IMR-90 (cell line): ENCODE results near the gene MRPL4. TPM values are rescaled to one million over a fixed set of nuclear protein-coding genes. Genes with fewer than 3 reads are reported as not detected.

ENCODE experiments used
- ATAC-seq: fragments of 200-7000 bp; cut with Tn5 transposase; 2 replicates; pipeline ENCODE4 v1.9.1; 2020; ENCODE audit warnings: low read depth, mild to moderate bottlenecking, moderate library complexity
- BruUV-seq: library from RNA; stranded (reverse); fragments of 400-500 nt; replicated peaks from 2 replicates; lab custom pipeline; 2021; lab: Mats Ljungman, UMichigan
- CTCF ChIA-PET: fragments of 300-600 bp; formaldehyde crosslinking; extraction: SDS; loops from one replicate; lab custom pipeline; 2021; ENCODE audit warnings: antibody characterized with exemption; lab: Yijun Ruan, JAX
- POLR2A ChIA-PET: fragments of 300-600 bp; sonication (Branson Sonifier 250); formaldehyde crosslinking; loops from one replicate; lab custom pipeline; 2022; ENCODE audit warnings: antibody characterized with exemption; ENCODE audit not compliant: unreplicated experiment; lab: Charles Lee
- DNase-seq: peaks from one replicate; pipeline ENCODE4 v3.0.0; 2013
- H2AFZ ChIP-seq: replicated peaks from 2 replicates; pipeline ENCODE3; 2013; ENCODE audit warnings: low read length, mild to moderate bottlenecking; ENCODE audit not compliant: poor library complexity
- H2AK5ac ChIP-seq: 2 replicates; pipeline ENCODE4 v1.6.1; 2013; ENCODE audit warnings: low read depth, low read length, inconsistent platforms
- H2AK9ac ChIP-seq: replicated peaks from 2 replicates; pipeline ENCODE3; 2013; ENCODE audit warnings: mild to moderate bottlenecking, low read depth, low read length, moderate library complexity; ENCODE audit not compliant: poor library complexity
- H2BK120ac ChIP-seq: 2 replicates; pipeline ENCODE4 v1.6.1; 2013; ENCODE audit warnings: low read depth, low read length, inconsistent platforms
- H2BK15ac ChIP-seq: 3 replicates; pipeline ENCODE4 v1.6.1; 2013; ENCODE audit warnings: low read depth, low read length, inconsistent platforms
- H2BK20ac ChIP-seq: 2 replicates; pipeline ENCODE4 v1.6.1; 2013; ENCODE audit warnings: low read depth, mild to moderate bottlenecking, inconsistent platforms, low read length, moderate library complexity
- H2BK5ac ChIP-seq: 2 replicates; pipeline ENCODE4 v1.6.1; 2013; ENCODE audit warnings: mild to moderate bottlenecking, low read depth, low read length, inconsistent platforms; ENCODE audit not compliant: poor library complexity, severe bottlenecking
- H3K14ac ChIP-seq: replicated peaks from 2 replicates; pipeline ENCODE4 v1.6.1; 2013; ENCODE audit warnings: low read depth, low read length, inconsistent platforms
- H3K18ac ChIP-seq: 2 replicates; pipeline ENCODE4 v1.6.1; 2013; ENCODE audit warnings: low read depth, low read length, control low read depth
- H3K23ac ChIP-seq: 2 replicates; pipeline ENCODE4 v1.6.1; 2013; ENCODE audit warnings: low read depth, low read length, inconsistent platforms
- H3K27ac ChIP-seq: 2 replicates; pipeline ENCODE4 v1.5.1; 2013; ENCODE audit warnings: mild to moderate bottlenecking, control low read depth, low read length; ENCODE audit not compliant: insufficient read depth
- H3K27me3 ChIP-seq: 2 replicates; pipeline ENCODE4 v1.6.1; 2013; ENCODE audit warnings: low read length; ENCODE audit not compliant: control insufficient read depth, insufficient read depth
- H3K36me3 ChIP-seq: 2 replicates; pipeline ENCODE4 v1.6.1; 2013; ENCODE audit warnings: low read length, mixed read lengths; ENCODE audit not compliant: control insufficient read depth, insufficient read depth
- H3K4ac ChIP-seq: 2 replicates; pipeline ENCODE4 v1.6.1; 2013; ENCODE audit warnings: low read depth, low read length, inconsistent platforms
- H3K4me1 ChIP-seq: 2 replicates; pipeline ENCODE4 v1.6.1; 2013; ENCODE audit warnings: low read length, mixed read lengths; ENCODE audit not compliant: control insufficient read depth, insufficient read depth
- H3K4me2 ChIP-seq: 2 replicates; pipeline ENCODE4 v1.6.1; 2013; ENCODE audit warnings: low read depth, mild to moderate bottlenecking, control low read depth, low read length, moderate library complexity
- H3K4me3 ChIP-seq: 2 replicates; pipeline ENCODE4 v1.5.1; 2013; ENCODE audit warnings: low read depth, mild to moderate bottlenecking, control low read depth, low read length, moderate library complexity; ENCODE audit not compliant: insufficient read depth
- H3K56ac ChIP-seq: 2 replicates; pipeline ENCODE4 v1.6.1; 2013; ENCODE audit warnings: low read length, inconsistent platforms; ENCODE audit not compliant: insufficient read depth; ENCODE audit errors: extremely low read depth
- H3K79me1 ChIP-seq, 2 experiments: 2 replicates each; pipeline ENCODE4 v1.6.1; 2013; ENCODE audit warnings: low read length in 2 of 2, inconsistent platforms in 1 of 2, low read depth in 1 of 2
- H3K9ac ChIP-seq: 2 replicates; pipeline ENCODE4 v1.6.1; 2013; ENCODE audit warnings: low read depth, low read length, control low read depth
- H3K9me1 ChIP-seq: 2 replicates; pipeline ENCODE4 v1.6.1; 2013; ENCODE audit warnings: low read length, inconsistent platforms; ENCODE audit not compliant: insufficient read depth
- H3K9me3 ChIP-seq: 2 replicates; pipeline ENCODE4 v1.6.1; 2013; ENCODE audit warnings: low read length; ENCODE audit not compliant: control insufficient read depth, insufficient read depth
- H4K20me1 ChIP-seq: 2 replicates; pipeline ENCODE4 v1.6.1; 2013; ENCODE audit warnings: low read length, inconsistent platforms; ENCODE audit not compliant: insufficient read depth
- H4K5ac ChIP-seq: 2 replicates; pipeline ENCODE4 v1.6.1; 2013; ENCODE audit warnings: mild to moderate bottlenecking, low read depth, low read length, control low read depth
- H4K8ac ChIP-seq, 2 experiments: 2 replicates each; pipeline ENCODE4 v1.6.1; 2013; ENCODE audit warnings: low read depth in 2 of 2, low read length in 2 of 2, control low read depth in 1 of 2, inconsistent platforms in 1 of 2
- H4K91ac ChIP-seq: 2 replicates; pipeline ENCODE4 v1.6.1; 2013; ENCODE audit warnings: low read depth, low read length, inconsistent platforms; ENCODE audit not compliant: insufficient read depth
- BHLHE40 ChIP-seq: fragments of 150-350 bp; IDR thresholded peaks from 2 replicates; pipeline ENCODE4 v1.6.1; 2016; ENCODE audit warnings: mild to moderate bottlenecking, low read depth, low read length
- CHD1 ChIP-seq: IDR thresholded peaks from 2 replicates; pipeline ENCODE4 v1.6.1; 2012; ENCODE audit warnings: low read depth, low read length, improper control_type of control experiment
- POLR2A ChIP-seq: IDR thresholded peaks from 2 replicates; pipeline ENCODE4 v1.6.1; 2012; ENCODE audit warnings: mild to moderate bottlenecking, low read depth, low read length
- RFX5 ChIP-seq: IDR thresholded peaks from 2 replicates; pipeline ENCODE4 v1.8.0; 2012; ENCODE audit warnings: low read depth, mild to moderate bottlenecking, low read length, moderate library complexity
- SMC3 ChIP-seq: fragments of 150-350 bp; IDR thresholded peaks from 2 replicates; pipeline ENCODE4 v1.6.1; 2016; ENCODE audit warnings: low read depth, mild to moderate bottlenecking, antibody characterized with exemption, low read length, moderate library complexity
- WGBS, 2 experiments: methylation state at CpG; one replicate each; pipeline versions ENCODE4 v1.1.5 to v1.1.7; 2013; ENCODE audit warnings: missing lambda C conversion rate in 2 of 2; ENCODE audit not compliant: insufficient read length in 1 of 2; ENCODE audit errors: extremely low coverage in 2 of 2; 5-methylcytosine and 5-hydroxymethylcytosine counted together
- dilution Hi-C: fragments of 300-500 bp; cut with HindIII; formaldehyde crosslinking; loops from one replicate; pipeline ENCODE4 v1.14.3; 2018; ENCODE audit warnings: low sequenced_read_pairs; ENCODE audit not compliant: unreplicated experiment
- in situ Hi-C: fragments of 300-500 bp; cut with MboI; formaldehyde crosslinking; loops from 3 replicates; pipeline ENCODE4 v1.14.3; 2019; ENCODE audit warnings: low sequenced_read_pairs, inconsistent platforms, mixed read lengths
- intact Hi-C: fragments of 100-400 bp; cut with micrococcal nuclease; formaldehyde crosslinking; loops from 2 replicates; pipeline ENCODE4 v1.10.0; 2022
- polyA plus RNA-seq, 3 experiments: library from polyadenylated mRNA; depleted of rRNA; stranded (reverse); fragments of >200 nt; gene quantifications; 2 replicates each; pipeline ENCODE4 v1.2.3, GENCODE V29; 2012; ENCODE audit warnings: low replicate concordance in 1 of 3
- total RNA-seq: library from RNA; depleted of rRNA; stranded (reverse); fragments of >200 nt; gene quantifications from 2 replicates; pipeline ENCODE4 v1.2.3, GENCODE V29; 2012

The MRPL4 gene
- total and polyA plus RNA-seq, 2 of the 4 experiments (the other 2 are of a cell fraction): 32.8 to 108 TPM

GRCh38 chr19:10284960-10285278 is 32.9 kb downstream of the MRPL4 start:
- Histone ChIP-seq H2AK9ac (peak overlapping the region; percentile 71), H4K8ac (no peak overlapping the region), H3K4me2 (no peak overlapping the region), H4K20me1 (no peaks in the 10 kb centered on the region), H3K27me3 (no peaks in the 10 kb centered on the region; the same call in 1 of the 2 replicates), H3K79me1 (no peaks in the 10 kb centered on the region), H2BK20ac (no peak overlapping the region), H3K9me3 (no peaks in the 10 kb centered on the region), H3K4me1 (peaks cover 14% of the 10 kb centered on the region), H2AK5ac (no peak overlapping the region), H3K56ac (no peak overlapping the region), H4K91ac (no peak overlapping the region), H2BK120ac (no peak overlapping the region), H3K18ac (no peak overlapping the region), H4K5ac (no peak overlapping the region), H3K4ac (no peak overlapping the region), H3K9me1 (peaks cover 12% of the 10 kb centered on the region), H3K36me3 (peaks cover 2% of the 10 kb centered on the region; the same call in 1 of the 2 replicates), H3K27ac (no peak overlapping the region), H3K23ac (no peak overlapping the region), H2BK5ac (no peak overlapping the region), H3K9ac (no peak overlapping the region), H2BK15ac (no peak overlapping the region), H2AFZ (no peak overlapping the region), H3K14ac (no peak overlapping the region), H3K4me3 (no peak overlapping the region)
- dilution Hi-C loops (no loop called here), intact Hi-C loops (no loop called here), in situ Hi-C loops (no loop called here)
- BruUV-seq: no TSS peak
- WGBS, 2 experiments: 100% methylated on average over 2 of the region's 13 CpGs; no CpG with 5 or more reads in 1 of the 2 experiments
- DNase-seq (no peak), ATAC-seq (no peak)
- ChIA-PET POLR2A (no interaction called here), CTCF (interaction anchor here (2.1 kb wide), 1 partner anchor 104 kb away, joined by 5 read pairs; no protein-coding TSS in a partner anchor)
- TF ChIP-seq SMC3 (no peak), BHLHE40 (no peak), RFX5 (no peak), CHD1 (no peak), POLR2A (no peak)
